ENCODE data around the gene TRPM3. TPM values are rescaled to one million over a fixed set of nuclear protein-coding genes. Genes with fewer than 3 reads are reported as not detected.
A peak's percentile ranks its signal among the peaks of the same experiment; 100 is the strongest.

Gene TRPM3
- total and polyA plus RNA-seq, 9 of the 15 experiments (the other 6 are each of a cell fraction or from before 2014, with no cell fraction given) = 0.04 TPM; not detected in 8

DNA sequence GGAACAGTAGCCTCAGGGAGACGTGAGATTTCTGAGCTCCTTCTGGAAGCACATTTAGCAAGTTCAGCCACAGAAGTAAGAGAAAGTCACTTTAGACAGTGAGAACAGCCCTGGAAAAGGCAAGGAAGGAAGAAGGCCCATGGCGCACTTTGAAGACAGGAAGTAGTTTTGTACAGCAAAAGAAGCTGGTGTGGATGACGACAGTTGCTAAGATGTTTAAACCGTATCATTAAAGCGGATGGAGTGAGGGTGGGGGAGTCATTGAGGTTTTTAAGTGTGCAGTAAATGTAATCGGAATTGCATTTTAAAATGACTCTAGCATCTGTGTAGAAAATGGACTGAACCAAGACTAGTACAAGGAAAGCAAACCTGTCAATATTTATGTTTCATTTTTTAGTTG is 15.3 kb upstream of the TRPM3 start:
- Histone ChIP-seq H3K4me2 (ENCODE audit: insufficient read depth, low read length) (no peak overlapping the region), H3K4me1 (replicated peaks in 1 of 2; ENCODE audit: control insufficient read depth in 2 of 2, insufficient read depth in 2 of 2, low read length in 2 of 2) (no peaks in the 10 kb centered on the region), H3K27ac (ENCODE audit: extremely low read depth, low read depth, low read length) (no peak overlapping the region), H3K9me3 (replicated peaks; ENCODE audit: control insufficient read depth, insufficient read depth, low read depth, low read length) (no peaks in the 10 kb centered on the region; the same call in 1 of the 2 replicates), H2AFZ (ENCODE audit: low read depth, low read length) (0 out of 2 replicates have a peak overlapping the region, but pooled peaks have one; percentile 40), H3K79me2 (ENCODE audit: control insufficient read depth, insufficient read depth, low read length) (no peaks in the 10 kb centered on the region), H4K20me1 (replicated peaks; ENCODE audit: control insufficient read depth, insufficient read depth, low read length) (no peaks in the 10 kb centered on the region), H3K36me3 (ENCODE audit: control insufficient read depth, insufficient read depth, low read length) (no peaks in the 10 kb centered on the region), H3K4me3 (no peak overlapping the region), H3K9me1 (ENCODE audit: control insufficient read depth, insufficient read depth, low read length) (no peaks in the 10 kb centered on the region), H3K27me3 (ENCODE audit: control insufficient read depth in 2 of 2, insufficient read depth in 2 of 2, low read length in 2 of 2) (no peaks in the 10 kb centered on the region), H3K9ac (ENCODE audit: insufficient read depth in 1 of 2, low read depth in 2 of 2, low read length in 2 of 2) (no peak overlapping the region)
- DNase-seq (ENCODE audit: extremely low read depth in 1 of 4, low spot score in 3 of 4) = no peak
- ChIA-PET CTCF (ENCODE audit: low intra/inter-chr PET ratio) (no interaction called here), POLR2A (no interaction called here)
- in situ Hi-C loops (cut with MboI) (no loop called here), intact Hi-C loops (cut with micrococcal nuclease) (no loop called here)
- ATAC-seq = no peak
- no peak for FAIRE-seq
- 21% methylated on average over 6 of the region's 6 CpGs for WGBS (ENCODE audit: insufficient coverage, low coverage, missing lambda C conversion rate)
- no TSS peak for BruUV-seq (replicated peaks)
- no peak for TF ChIP-seq HDAC3 (IDR thresholded peaks at IDR 0.05; ENCODE audit: borderline replicate concordance, partially characterized antibody)
- no peak for TF ChIP-seq RHOXF2B (CRISPR knock-in tag; conservative IDR thresholded peaks at IDR 0.05)
- TF ChIP-seq, protein P1, sequence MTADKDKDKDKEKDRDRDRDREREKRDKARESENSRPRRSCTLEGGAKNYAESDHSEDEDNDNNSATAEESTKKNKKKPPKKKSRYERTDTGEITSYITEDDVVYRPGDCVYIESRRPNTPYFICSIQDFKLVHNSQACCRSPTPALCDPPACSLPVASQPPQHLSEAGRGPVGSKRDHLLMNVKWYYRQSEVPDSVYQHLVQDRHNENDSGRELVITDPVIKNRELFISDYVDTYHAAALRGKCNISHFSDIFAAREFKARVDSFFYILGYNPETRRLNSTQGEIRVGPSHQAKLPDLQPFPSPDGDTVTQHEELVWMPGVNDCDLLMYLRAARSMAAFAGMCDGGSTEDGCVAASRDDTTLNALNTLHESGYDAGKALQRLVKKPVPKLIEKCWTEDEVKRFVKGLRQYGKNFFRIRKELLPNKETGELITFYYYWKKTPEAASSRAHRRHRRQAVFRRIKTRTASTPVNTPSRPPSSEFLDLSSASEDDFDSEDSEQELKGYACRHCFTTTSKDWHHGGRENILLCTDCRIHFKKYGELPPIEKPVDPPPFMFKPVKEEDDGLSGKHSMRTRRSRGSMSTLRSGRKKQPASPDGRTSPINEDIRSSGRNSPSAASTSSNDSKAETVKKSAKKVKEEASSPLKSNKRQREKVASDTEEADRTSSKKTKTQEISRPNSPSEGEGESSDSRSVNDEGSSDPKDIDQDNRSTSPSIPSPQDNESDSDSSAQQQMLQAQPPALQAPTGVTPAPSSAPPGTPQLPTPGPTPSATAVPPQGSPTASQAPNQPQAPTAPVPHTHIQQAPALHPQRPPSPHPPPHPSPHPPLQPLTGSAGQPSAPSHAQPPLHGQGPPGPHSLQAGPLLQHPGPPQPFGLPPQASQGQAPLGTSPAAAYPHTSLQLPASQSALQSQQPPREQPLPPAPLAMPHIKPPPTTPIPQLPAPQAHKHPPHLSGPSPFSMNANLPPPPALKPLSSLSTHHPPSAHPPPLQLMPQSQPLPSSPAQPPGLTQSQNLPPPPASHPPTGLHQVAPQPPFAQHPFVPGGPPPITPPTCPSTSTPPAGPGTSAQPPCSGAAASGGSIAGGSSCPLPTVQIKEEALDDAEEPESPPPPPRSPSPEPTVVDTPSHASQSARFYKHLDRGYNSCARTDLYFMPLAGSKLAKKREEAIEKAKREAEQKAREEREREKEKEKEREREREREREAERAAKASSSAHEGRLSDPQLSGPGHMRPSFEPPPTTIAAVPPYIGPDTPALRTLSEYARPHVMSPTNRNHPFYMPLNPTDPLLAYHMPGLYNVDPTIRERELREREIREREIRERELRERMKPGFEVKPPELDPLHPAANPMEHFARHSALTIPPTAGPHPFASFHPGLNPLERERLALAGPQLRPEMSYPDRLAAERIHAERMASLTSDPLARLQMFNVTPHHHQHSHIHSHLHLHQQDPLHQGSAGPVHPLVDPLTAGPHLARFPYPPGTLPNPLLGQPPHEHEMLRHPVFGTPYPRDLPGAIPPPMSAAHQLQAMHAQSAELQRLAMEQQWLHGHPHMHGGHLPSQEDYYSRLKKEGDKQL (CRISPR knock-in tag; IDR thresholded peaks at IDR 0.05; ENCODE audit: borderline replicate concordance) = no peak
- no peak for TF ChIP-seq ZC3H8 (IDR thresholded peaks at IDR 0.05)
- TF ChIP-seq, protein P2, sequence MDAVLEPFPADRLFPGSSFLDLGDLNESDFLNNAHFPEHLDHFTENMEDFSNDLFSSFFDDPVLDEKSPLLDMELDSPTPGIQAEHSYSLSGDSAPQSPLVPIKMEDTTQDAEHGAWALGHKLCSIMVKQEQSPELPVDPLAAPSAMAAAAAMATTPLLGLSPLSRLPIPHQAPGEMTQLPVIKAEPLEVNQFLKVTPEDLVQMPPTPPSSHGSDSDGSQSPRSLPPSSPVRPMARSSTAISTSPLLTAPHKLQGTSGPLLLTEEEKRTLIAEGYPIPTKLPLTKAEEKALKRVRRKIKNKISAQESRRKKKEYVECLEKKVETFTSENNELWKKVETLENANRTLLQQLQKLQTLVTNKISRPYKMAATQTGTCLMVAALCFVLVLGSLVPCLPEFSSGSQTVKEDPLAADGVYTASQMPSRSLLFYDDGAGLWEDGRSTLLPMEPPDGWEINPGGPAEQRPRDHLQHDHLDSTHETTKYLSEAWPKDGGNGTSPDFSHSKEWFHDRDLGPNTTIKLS (IDR thresholded peaks at IDR 0.05; ENCODE audit: borderline replicate concordance, low read depth) = no peak
- TF ChIP-seq, protein P3, sequence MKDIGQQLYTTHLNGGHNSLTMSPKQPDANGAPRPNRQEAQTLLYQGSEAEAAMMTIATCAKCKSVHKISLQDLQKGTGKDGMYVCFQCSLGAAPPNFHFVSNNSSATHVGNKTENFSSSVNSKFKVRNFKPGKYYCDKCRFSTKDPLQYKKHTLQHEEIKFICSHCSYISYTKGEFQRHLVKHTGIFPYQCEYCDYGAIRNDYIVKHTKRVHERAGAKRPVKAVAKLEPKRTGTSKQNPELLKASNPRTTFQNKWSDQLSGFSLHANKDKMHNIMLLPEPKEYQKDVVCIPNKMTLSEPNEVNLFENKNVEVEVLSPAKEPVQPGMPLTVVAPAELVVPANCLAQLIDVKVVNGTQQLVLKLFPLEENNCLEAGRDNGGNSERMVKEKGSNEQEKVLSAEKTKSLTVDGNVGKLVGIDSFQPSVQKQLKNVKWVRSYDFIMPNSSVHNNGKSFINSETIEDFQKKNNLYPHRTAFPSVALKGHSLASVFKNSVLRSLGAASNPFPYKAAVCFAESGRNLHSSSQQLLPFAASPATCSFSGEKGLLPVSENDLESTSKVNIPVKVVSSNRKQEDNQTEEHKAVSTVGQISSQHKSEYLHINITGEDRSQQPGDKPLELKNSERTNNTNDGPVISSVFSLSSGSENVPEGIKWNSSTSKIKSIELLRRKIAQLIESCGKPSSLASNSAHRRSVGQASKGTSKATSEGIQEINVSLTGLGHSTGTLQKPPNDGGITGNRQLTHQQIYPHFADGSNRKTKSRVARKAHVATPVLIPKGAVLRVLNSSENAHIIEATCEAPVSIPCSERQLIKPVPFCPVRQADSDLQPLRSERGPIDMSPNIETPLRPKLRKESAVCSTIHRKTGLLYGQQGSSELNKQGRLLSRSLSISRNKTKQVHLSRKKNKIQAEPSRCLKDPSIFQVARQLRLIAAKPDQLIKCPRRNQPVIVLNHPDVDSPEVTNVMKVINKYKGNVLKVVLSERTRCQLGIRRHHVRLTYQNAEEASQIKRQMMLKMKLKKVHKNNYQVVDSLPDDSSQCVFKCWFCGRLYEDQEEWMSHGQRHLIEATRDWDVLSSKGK (CRISPR knock-in tag; IDR thresholded peaks at IDR 0.05) = no peak
- TF ChIP-seq MAX (CRISPR knock-in tag; IDR thresholded peaks at IDR 0.05) = no peak
- no peak for TF ChIP-seq CXXC5 (CRISPR knock-in tag; IDR thresholded peaks at IDR 0.05)
- no peak for TF ChIP-seq HNRNPLL (IDR thresholded peaks at IDR 0.05; ENCODE audit: low read depth, low read length, poor library complexity, severe bottlenecking)
- no peak for TF ChIP-seq ERF (CRISPR knock-in tag; IDR thresholded peaks at IDR 0.05)
- no peak for TF ChIP-seq ZNF324 (CRISPR knock-in tag; IDR thresholded peaks at IDR 0.05)

Measured in K562 (cell line).